HG03064 (cell line): Measurements from ENCODE around the gene AAGAB.

Experiments
- ATAC-seq: cut with Tn5 transposase; IDR thresholded peaks from one replicate; pipeline ENCODE4 v1.9.1; 2021; ENCODE audit warnings: low read depth; ENCODE audit not compliant: unreplicated experiment

Gene AAGAB

DNA sequence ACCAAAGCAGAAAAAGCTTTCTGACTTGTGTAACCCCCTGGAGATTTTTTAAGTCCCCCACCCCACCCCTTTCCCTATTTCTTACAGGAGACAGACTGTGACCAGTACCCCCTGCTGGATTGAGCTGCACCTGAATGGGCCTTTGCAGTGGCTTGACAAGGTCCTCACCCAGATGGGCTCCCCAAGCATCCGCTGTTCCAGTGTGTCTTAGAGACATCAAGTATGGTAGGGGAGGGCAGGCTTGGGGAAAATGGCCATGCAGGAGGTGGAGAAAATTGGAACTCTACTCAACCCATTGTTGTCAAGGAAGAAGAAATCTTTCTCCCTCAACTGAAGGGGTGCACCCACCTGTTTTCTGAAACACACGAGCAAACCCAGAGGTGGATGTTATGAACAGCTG, 64.1 kb downstream of the AAGAB start:
- ATAC-seq: no peak

DNA sequence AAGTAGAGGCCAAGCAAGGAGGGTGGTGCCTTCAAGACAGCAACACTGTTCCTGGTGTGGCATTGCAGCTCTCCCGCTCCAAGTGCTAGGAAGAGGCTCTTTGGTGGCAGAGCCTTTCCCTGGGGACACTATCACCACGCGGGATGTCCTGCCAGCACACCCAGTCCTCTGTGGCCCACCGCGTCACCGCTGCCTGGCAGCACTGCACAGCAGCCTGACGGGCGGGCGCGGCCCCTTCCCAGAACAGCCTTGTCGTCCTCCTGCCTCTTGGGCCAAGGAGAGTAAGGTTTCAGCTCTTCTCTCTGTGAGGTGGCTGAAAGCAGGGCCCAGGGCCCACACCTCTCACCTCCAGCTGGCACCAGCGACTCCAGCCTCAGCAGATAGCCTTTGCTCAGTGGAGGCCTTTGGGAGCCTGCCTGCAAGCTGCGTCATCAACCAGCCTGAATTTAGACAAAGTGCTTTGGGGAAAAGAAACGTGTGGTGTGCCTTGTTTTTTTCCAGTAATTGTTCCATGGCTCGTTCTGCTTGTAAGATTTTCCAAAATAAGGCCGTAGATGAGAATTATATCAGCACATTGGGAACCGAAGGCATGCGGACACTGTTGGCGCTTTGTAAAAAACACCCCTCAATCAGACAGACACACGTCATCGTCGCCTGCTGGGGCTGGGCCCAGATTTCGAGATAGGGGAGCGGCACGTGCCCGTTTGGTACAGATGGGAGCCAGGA, 65.0 kb downstream of the AAGAB start:
- ATAC-seq: no peak

DNA sequence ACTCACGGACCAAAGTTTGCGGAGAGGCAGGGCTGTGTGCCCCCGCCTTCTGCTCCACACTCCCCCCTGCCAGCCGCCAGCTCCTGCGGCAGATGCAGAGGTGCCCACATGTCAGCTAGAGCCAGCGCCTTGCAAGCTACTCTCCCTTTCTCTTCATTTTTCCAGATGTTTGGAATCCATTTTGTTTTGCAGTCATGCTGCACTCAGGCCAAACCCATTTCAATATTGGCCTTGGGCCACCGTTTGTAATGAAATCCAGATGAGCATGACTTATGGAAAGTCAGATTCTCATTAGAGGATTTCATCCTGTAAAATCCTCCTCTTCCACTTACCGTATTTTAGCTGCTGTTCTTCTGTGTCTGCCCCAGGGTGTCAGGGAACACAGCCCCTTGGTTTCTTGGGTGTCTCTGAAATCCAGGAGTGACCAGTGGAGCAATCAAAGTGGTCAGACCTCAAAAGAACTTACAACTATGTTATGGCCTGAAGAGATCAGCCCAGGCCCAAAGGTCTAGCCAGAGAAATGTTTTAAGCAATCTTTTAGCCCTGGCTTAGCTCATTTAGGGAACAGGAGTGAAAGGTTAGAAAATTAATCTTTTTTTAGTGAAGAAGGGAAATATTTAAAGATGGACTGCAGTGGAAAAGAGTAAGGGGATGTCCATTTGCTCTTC, 65.8 kb downstream of the AAGAB start:
- no peak for ATAC-seq

DNA sequence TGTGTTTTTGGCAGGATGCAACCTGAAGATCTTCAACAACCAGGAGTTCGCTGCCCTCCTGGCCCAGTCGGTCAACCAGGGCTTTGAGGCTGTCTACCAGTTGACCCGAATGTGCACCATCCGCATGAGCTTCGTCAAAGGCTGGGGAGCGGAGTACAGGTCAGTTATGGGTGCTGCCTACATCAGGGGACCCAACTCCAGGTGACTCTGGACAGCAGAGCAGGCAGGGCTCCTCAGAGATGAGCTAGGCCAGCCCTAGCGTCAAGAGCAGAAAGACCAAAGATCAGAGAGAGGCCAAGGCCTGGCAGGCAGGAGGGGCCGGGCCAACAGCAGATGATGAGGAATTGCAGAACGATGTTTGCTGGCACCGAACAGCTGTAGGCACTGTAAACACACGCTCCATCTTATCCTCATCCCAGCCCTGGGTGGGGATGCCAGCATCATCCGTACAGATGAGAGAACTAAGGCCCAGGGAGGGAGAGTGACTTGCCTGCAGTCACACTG, 67.1 kb downstream of the AAGAB start:
- no peak for ATAC-seq

DNA sequence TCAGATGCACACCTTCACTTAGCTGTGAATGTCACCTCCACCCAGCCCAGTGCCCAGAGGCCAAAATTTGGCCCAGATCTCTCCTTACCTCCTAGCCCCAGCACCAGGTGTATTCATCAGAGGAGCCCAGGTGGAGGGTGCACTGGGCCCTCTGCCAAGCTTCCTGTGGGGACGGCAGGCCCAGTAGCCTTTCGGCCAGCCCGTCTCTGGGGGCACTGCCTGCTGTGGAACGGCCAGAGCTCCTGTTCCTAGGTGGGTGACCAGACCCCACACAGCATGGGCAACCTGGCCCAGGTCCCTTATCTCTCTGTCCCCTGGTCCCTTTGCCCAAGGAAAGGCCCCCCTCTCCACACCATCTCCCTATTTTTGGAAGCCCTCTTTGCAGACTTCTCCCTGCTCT, 67.8 kb downstream of the AAGAB start:
- ATAC-seq: no peak

DNA sequence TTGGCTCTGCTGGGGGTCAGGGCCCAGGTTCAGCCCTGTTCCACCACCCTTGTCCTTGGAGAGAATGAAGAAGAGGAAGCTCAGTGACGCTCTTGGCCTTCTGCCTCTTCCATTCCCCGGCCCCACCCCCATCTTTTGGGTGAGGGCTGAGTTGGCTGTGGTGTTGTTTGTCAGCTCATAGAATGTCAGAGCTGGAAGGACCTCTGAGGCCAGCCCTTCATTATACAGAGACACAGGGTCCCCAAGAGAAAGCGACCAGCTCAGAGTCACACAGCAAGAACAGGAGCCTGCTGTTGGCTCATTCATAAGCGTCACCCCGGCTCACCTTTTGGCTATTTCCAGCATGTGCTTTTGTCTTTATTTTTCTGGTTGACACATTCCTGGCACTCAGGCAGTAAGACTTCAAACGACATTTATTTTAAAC, 68.2 kb downstream of the AAGAB start:
- ATAC-seq: no peak

DNA sequence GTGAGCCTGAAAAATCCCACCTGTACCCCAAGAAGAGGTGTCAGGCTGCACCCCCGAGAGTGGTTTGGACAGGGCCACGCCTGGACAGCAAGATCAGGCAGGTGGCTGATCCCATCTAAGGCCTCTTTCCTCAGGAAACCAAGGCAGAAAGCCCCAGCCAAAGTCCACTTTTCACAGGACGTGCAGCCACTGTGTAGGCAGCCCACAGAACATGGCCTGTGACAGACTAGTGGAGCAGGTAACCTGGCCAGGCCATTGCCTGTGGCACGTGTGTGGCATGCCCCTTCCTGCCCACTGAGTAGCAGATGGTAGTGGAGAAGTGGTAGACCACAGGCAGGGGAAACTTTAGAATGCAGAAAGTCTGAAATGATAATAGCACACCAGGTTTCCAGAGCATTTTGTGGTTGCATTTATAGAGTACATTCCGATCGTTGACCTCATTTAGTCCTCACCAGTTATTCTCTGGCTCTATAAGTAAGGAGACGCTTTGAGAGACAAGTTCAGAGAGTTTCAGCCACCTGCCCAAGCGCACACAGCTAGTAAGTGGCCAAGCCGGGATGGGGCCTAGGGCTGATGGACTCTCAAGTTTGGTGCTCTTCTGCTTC, 68.7 kb downstream of the AAGAB start:
- no peak for ATAC-seq

DNA sequence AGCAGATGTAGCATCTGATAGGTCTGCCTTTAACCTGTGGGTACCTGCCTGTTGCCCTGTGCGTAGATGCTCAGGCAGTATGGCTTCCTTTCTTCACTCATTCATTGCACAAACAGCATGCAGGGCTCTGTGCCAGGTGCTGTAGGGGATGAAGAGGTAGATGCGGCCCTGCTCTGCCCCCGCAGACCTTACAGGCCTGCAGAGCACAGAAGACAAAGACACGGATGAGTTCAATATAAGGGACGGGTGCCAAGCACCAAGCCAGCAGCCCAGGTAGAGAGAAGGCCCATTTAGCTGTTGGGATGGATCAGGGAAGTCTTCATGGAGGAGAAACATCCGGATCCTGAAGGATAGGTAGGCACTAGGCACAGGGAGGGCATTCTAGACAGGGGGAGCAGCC, 69.4 kb downstream of the AAGAB start:
- ATAC-seq: no peak

DNA sequence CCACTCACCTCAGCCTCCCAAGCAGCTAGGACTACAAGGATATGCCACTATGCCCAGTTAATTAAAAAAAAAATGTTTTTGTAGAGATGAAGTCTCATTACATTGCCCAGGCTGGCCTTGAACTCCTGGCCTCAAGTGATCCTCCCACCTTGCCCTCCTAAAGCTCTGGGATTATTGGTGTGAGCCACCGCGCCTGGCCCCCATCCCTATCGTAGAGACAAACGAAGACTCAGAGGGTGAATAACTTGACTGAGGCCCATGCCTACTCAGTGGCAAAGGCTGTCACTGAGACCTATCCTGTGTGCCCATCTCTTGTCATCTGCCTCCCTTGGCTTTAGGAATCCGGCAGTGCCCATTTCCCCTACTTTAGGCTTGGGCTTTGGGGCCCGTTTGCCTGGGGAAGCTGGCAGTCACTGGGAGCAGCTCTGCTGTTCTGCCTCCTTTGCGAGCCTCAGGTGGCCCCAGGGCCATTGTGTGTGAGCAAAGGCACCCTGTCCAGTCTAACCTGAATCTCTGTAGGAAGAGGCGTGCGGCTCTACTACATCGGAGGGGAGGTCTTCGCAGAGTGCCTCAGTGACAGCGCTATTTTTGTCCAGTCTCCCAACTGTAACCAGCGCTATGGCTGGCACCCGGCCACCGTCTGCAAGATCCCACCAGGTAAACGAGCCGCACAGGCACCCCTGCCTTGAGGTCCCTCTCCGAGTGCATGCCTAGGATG, 70.1 kb downstream of the AAGAB start:
- no peak for ATAC-seq

DNA sequence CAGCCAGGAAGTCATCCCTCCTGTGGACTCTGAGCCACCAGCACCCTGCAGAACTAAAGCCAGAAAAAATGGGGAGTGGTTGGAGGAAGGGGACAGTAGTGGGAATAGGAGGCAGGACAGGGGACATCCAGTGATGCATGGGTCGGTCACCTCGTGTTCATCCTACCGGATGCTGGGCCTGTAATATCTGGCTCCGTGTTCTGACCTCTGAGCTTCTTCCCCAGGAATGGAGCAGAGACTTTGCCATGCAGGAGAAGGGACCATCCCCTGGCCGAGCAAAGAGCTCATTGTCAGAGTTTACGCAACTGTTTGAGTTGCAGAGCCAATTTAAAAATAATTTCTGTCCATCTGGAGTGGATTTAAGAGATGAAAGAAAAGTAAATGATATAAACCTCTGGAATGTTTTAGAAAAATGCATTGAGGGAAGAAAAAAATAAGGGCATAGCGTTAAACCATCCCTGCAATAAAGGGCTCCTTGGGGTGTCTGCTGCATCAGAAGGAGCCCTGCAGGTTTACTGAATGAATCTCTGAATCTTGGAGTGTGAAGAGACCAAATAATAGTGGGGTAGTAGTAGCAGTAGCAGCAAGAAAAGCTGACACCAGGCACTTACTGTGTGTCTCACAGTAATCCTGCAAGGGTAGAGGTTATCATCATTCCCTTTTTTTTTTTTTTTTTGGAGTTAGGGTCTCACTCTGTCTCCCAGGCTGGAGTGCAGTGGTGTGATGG, 70.9 kb downstream of the AAGAB start:
- ATAC-seq: no peak

DNA sequence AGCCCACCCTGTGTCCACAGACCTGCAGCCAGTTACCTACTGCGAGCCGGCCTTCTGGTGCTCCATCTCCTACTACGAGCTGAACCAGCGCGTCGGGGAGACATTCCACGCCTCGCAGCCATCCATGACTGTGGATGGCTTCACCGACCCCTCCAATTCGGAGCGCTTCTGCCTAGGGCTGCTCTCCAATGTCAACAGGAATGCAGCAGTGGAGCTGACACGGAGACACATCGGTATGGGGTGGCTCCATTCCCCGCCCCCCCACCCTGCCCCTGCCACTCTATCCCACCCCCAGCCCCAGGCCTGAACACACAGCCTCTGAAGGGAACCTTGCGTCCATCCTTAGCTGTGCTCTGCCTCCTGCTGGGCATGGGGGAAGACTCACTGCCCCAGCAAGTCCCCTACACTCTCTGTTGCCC, 73.2 kb downstream of the AAGAB start:
- no peak for ATAC-seq

DNA sequence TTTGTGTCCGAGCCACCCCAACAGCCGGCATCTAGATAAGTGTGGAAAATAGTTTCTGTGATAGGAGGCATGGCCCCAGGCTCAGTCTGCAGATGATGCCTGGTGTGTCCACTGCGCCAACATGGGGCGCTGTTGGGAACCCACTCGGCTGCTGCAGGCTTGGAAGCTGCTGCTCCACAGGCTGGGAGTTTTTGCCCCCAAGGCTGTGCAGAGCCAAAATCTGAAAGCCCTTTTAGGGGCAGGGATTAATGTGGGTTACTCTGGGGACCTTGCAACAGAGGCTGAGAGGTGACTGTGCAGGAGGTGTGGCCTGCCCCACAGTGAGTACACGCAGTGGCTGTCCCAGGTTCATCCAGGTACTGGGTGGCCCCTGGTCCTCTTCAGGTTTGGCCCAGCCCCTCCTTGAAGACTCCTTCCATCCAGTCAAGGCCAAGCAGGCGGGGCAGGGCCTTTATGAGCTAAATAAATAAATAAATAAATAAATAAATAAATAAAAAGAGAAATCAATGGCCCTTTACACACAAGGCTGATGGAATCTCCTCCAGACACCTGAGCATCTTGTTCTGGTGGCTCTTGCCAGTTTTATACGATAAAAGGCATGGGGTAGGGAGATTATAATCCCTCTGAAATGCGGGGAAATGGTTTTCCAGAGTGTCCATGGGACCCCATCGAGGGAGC, 73.8 kb downstream of the AAGAB start:
- ATAC-seq: no peak

DNA sequence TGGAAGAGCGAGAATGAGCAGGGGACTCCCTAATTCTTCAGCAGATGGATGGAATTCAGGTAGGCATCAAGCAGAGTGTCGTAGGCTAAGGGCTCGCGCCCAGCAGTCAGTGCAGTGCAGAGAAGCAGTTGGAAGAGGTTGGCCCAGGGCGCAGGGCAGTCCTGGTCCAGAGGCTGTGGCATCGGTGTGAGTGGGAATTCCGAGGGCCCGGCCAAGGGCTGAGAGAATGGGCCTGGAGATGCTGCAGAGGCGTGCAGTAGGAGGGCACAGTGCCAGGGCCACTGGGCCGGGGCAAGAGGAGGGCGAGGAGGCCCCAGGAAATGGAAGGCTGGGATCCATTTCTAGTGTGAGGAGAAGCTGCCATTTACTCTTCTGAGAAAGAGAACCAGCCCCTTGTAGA, 74.4 kb downstream of the AAGAB start:
- ATAC-seq: no peak

DNA sequence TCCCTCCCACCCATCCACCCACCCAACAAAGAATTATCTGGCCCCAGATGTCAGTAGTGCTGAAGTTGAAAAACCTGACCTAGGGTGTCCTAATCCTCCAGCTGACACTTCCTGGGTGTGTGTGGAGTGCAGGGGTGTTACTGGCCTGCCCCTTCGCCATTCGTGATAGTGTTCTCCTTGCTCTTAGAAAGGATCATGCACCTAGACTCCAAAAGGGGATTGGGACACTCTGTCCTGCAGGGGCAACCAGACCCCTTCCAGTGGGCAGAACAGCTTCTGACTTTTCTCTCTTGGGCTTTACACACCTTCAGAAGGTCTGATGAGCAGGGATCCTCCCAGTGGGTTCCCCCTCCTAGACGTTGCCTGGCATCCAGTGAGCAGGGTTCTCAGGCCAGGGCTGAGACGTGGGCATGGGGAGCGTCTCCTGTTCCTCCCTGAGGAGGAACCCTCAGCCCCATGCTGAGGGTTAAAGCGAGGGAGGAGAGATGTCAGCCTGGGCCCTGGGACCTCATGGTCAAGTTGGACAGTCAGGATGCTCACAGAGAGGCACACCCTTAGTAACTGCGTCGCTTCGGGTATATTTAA, 75.0 kb downstream of the AAGAB start:
- ATAC-seq: no peak

DNA sequence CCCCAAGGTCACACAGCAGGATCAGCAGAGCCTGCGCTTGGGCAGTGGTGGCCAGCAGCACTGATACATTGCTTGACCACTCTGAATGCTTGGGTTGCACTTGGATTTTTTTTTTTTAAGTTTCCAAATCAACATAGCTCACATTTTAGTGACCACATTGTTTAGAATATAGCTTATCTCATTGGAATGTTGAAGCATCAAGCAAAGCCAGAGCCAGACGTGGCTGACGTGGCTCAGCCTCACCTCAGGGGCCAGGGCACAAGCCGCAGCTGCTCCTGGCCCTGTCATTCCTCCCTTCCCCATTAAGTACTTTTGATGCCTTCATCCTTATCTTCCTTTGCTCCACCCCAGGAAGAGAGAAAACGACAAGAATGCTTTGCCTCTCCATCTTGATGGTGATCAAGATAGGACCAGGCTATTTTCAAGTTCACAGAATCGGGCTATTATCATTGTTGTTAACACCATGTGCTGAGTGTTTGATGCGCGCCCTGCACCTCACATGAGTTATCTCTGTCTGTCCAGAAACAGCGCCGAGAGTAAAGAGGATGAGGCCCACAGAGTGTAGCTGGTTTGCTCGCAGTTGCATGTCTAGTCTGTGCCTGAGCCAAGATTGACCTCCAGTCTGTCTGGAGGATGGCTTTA, 75.8 kb downstream of the AAGAB start:
- no peak for ATAC-seq

DNA sequence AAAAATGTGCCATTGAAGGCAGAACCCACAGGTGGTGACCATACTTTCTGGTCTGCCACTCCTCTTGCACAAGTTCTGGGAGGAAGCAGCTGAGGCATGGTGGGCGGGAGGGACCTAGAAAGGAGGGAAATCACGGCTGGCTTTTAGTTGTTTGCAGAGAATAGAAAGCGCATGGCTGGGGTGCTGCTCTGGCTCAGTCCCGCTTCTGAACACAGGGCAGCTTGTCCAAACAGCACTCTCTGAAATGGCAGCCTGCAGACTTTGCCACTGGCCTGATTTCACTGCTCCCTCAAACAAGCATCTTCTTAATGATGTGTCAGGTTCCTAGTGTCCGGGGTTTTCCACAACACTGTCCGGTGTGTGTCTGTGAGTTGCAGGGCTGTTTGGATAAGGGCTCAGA, 76.7 kb downstream of the AAGAB start:
- no peak for ATAC-seq

DNA sequence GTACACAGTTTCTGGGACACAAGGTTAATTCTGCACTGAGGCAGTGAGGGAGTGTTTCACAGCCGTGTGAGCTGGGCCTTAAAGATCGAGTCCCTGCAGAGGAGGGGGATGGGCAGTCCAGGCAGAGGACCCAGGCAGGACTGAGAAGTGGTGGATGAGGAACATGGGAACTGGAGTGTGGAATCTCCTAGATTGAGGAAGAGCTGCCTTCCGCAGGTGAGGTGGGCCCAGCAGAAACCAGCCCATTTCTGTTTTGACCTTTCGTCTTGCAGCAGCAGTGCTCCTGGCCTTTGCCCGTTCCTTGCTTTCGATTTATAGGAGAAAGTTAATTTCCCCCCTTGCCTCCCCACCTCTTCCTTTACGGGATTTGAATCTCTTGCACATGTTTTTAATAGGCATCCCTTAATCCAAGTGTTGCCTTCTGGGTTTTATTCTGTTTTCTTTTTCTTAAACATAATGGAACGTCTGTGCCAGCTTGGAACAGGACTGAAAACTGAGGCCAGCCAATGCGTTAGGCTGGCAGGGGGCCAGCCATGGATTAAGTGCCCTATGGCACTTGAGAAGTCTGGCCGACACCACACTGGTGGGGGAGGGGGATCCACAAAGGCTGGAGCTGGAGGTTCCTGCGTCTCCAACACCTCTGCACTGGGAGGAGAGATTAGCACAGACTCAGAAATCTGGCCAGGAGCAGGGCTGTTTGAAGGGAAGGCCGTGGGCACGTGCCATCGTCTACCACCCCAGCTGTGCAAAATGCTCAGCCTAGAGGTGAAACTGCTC, 78.1 kb downstream of the AAGAB start:
- ATAC-seq: no peak

DNA sequence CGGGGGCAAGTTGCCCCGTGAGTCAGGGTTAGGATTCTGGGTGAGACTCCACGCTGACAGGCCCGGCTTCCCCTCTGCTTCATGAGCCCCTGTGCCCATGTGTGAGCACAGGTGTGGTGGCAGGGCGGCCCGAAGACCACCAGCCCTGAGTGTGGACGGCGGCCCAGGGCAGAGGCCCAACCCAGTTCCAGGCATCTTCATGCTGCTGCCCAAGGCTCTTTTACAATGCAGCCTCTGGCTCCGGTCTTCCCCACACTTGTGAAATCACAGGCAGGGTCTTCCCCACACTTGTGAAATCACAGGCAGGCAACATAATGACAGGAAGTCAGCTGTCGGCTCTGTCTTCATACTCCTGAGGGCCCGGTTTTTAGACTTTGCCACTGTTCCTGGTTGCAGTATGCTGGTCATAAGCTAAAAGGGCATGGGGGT, 78.8 kb downstream of the AAGAB start:
- ATAC-seq: no peak
